K562 (cell line): Measurements from ENCODE around the gene HNRNPA3. TPM values are rescaled to one million over a fixed set of nuclear protein-coding genes. Genes with fewer than 3 reads are reported as not detected.

ENCODE experiments used
- CBX5 ChIP-seq: IDR thresholded peaks from 2 replicates; pipeline ENCODE4 v1.6.1; 2014; ENCODE audit warnings: low read depth, borderline replicate concordance
- ELK1 ChIP-seq: sonication (generic); formaldehyde crosslinking; IDR thresholded peaks from 2 replicates; pipeline ENCODE4 v1.8.1; 2022; ENCODE audit warnings: missing genetic modification reagents
- ERF ChIP-seq: fragments of 450-650 bp; formaldehyde crosslinking; IDR thresholded peaks from 2 replicates; pipeline ENCODE4 v1.4.0; 2020; ENCODE audit warnings: mild to moderate bottlenecking, mixed read lengths
- GATAD2B ChIP-seq: fragments of 450-650 bp; IDR thresholded peaks from 2 replicates; pipeline ENCODE4 v1.6.1; 2017; ENCODE audit warnings: mild to moderate bottlenecking, borderline replicate concordance
- HDAC2 ChIP-seq: fragments of 450-650 bp; IDR thresholded peaks from 2 replicates; pipeline ENCODE4 v1.6.1; 2016; ENCODE audit warnings: mild to moderate bottlenecking
- HNRNPUL1 ChIP-seq: fragments of 200-400 bp; formaldehyde crosslinking; IDR thresholded peaks from 2 replicates; pipeline ENCODE4 v1.6.1; 2017; ENCODE audit warnings: low read length
- IFI16 ChIP-seq: fragments of 250-450 bp; sonication (Bioruptor Pico); IDR thresholded peaks from 2 replicates; pipeline ENCODE4 v2.1.2; 2022; ENCODE audit warnings: mild to moderate bottlenecking, inconsistent platforms
- MEF2D ChIP-seq: conservative IDR thresholded peaks from 2 replicates; pipeline ENCODE4 v1.6.1; 2016; ENCODE audit warnings: low read depth, missing genetic modification characterization, missing compliant biosample characterization
- MXI1 ChIP-seq: IDR thresholded peaks from 2 replicates; pipeline ENCODE4 v1.6.1; 2011; ENCODE audit warnings: low read depth, mild to moderate bottlenecking, improper control_type of control experiment, low read length
- NCOA1 ChIP-seq: fragments of 450-650 bp; IDR thresholded peaks from 2 replicates; pipeline ENCODE4 v1.6.1; 2016; ENCODE audit warnings: low read depth
- PHTF2 ChIP-seq: fragments of 250-450 bp; sonication (Bioruptor Pico); IDR thresholded peaks from 2 replicates; pipeline ENCODE4 v1.5.0; 2021; ENCODE audit warnings: mild to moderate bottlenecking
- SRSF3 ChIP-seq: fragments of 200-400 bp; formaldehyde crosslinking; IDR thresholded peaks from 2 replicates; pipeline ENCODE4 v1.6.1; 2016; ENCODE audit warnings: mild to moderate bottlenecking, low read length, moderate library complexity; ENCODE audit not compliant: insufficient read depth
- THRA ChIP-seq: fragments of 450-650 bp; IDR thresholded peaks from 2 replicates; pipeline ENCODE4 v1.6.1; 2017; ENCODE audit warnings: mild to moderate bottlenecking, moderate library complexity
- USF2 ChIP-seq: sonication (generic); formaldehyde crosslinking; IDR thresholded peaks from 2 replicates; pipeline ENCODE4 v1.5.0; 2020; ENCODE audit warnings: missing genetic modification reagents
- ZBTB1 ChIP-seq: sonication (generic); formaldehyde crosslinking; IDR thresholded peaks from 2 replicates; pipeline ENCODE4 v1.8.1; 2023; ENCODE audit warnings: missing genetic modification reagents, low read depth, mild to moderate bottlenecking, borderline replicate concordance
- ZFX ChIP-seq: sonication (generic); formaldehyde crosslinking; IDR thresholded peaks from 2 replicates; pipeline ENCODE4 v1.8.0; 2022; ENCODE audit warnings: mild to moderate bottlenecking, missing genetic modification reagents, moderate library complexity
- ZNF277 ChIP-seq: fragments of 250-450 bp; sonication (Bioruptor Pico); IDR thresholded peaks from 2 replicates; pipeline ENCODE4 v1.8.0; 2022; ENCODE audit warnings: inconsistent platforms, mild to moderate bottlenecking, moderate library complexity, borderline replicate concordance
- ZNF280A ChIP-seq: fragments of 450-650 bp; IDR thresholded peaks from 2 replicates; pipeline ENCODE4 v1.6.1; 2018; ENCODE audit warnings: mild to moderate bottlenecking, low read depth; ENCODE audit not compliant: partially characterized antibody
- polyA plus RNA-seq, 8 experiments: library from polyadenylated mRNA; depleted of rRNA in 4 of 8; stranded (reverse) in 5 of 8; unstranded in 3 of 8; fragments of >200 nt; fragmentation: Nextera tagmentation in 2 of 8; fragmentation: Illumina TruSeq in 1 of 8; extraction: Ambion mirVana in 2 of 8; extraction: Trizol in 1 of 8; gene quantifications; 2 replicates each; pipeline versions ENCODE4 v1.2.1 to v1.2.3, GENCODE V29; 2011 to 2014; ENCODE audit warnings: inconsistent platforms in 1 of 8, missing spikeins in 1 of 8
- total RNA-seq, 7 experiments: library from RNA; depleted of rRNA in 6 of 7; stranded (reverse); fragments of >200 nt in 6 of 7; fragmentation: Illumina TruSeq in 2 of 7; extraction: Trizol in 2 of 7; gene quantifications; 2 replicates each; pipeline versions ENCODE4 v1.2.1 to v1.2.3, GENCODE V29; 2011 to 2021; ENCODE audit warnings: low replicate concordance in 1 of 7
- TF ChIP-seq, protein P1 (sequence below): sonication (generic); formaldehyde crosslinking; IDR thresholded peaks from 2 replicates; pipeline ENCODE4 v1.8.0; 2022; ENCODE audit warnings: missing genetic modification reagents, mild to moderate bottlenecking, borderline replicate concordance
- TF ChIP-seq, protein P2 (sequence below): fragments of 450-650 bp; IDR thresholded peaks from 2 replicates; pipeline ENCODE4 v1.6.1; 2016; ENCODE audit warnings: borderline replicate concordance

Gene HNRNPA3
- total and polyA plus RNA-seq, 9 of the 15 experiments (the other 6 are each of a cell fraction or from before 2014, with no cell fraction given) = 72.8 to 428 (median 192) TPM

GRCh38 chr2:177165061-177165583, 47.5 kb upstream of the HNRNPA3 start (continued):
- no peak for TF ChIP-seq CBX5
- TF ChIP-seq, protein P1, sequence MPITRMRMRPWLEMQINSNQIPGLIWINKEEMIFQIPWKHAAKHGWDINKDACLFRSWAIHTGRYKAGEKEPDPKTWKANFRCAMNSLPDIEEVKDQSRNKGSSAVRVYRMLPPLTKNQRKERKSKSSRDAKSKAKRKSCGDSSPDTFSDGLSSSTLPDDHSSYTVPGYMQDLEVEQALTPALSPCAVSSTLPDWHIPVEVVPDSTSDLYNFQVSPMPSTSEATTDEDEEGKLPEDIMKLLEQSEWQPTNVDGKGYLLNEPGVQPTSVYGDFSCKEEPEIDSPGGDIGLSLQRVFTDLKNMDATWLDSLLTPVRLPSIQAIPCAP = no peak
- TF ChIP-seq ZNF280A = no peak
- no peak for TF ChIP-seq ZBTB1
- no peak for TF ChIP-seq GATAD2B
- no peak for TF ChIP-seq MXI1
- TF ChIP-seq ZNF277 (CRISPR knock-in tag) = no peak
- 0 out of 2 replicates have a peak, but pooled peaks have one; percentile 71 for TF ChIP-seq ERF (CRISPR knock-in tag)
- TF ChIP-seq HDAC2 = no peak; the same call in 1 of the 2 replicates
- TF ChIP-seq USF2 = no peak
- TF ChIP-seq IFI16 (CRISPR knock-in tag) = no peak
- TF ChIP-seq, protein P2, sequence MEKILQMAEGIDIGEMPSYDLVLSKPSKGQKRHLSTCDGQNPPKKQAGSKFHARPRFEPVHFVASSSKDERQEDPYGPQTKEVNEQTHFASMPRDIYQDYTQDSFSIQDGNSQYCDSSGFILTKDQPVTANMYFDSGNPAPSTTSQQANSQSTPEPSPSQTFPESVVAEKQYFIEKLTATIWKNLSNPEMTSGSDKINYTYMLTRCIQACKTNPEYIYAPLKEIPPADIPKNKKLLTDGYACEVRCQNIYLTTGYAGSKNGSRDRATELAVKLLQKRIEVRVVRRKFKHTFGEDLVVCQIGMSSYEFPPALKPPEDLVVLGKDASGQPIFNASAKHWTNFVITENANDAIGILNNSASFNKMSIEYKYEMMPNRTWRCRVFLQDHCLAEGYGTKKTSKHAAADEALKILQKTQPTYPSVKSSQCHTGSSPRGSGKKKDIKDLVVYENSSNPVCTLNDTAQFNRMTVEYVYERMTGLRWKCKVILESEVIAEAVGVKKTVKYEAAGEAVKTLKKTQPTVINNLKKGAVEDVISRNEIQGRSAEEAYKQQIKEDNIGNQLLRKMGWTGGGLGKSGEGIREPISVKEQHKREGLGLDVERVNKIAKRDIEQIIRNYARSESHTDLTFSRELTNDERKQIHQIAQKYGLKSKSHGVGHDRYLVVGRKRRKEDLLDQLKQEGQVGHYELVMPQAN = no peak
- TF ChIP-seq HNRNPUL1 = no peak
- no peak for TF ChIP-seq ZFX
- TF ChIP-seq THRA = no peak
- no peak for TF ChIP-seq SRSF3
- peak; percentile 75 for TF ChIP-seq MEF2D (tag)
- no peak for TF ChIP-seq NCOA1
- TF ChIP-seq PHTF2 (CRISPR knock-in tag) = 0 out of 2 replicates have a peak, but pooled peaks have one; percentile 68
- TF ChIP-seq ELK1 (CRISPR knock-in tag) = no peak
